GM23248 (cell line): ENCODE measurements around the gene CDKN3.

ENCODE experiments used
- EZH2 ChIP-seq: fragments of 200-600 bp; sonication (generic); IDR thresholded peaks from 2 replicates; pipeline ENCODE4 v1.6.1; 2018; ENCODE audit warnings: antibody characterized with exemption, mild to moderate bottlenecking; ENCODE audit not compliant: insufficient read depth, poor library complexity, severe bottlenecking
- EZH2phosphoT487 ChIP-seq: fragments of 200-600 bp; sonication (generic); IDR thresholded peaks from 2 replicates; pipeline ENCODE4 v1.6.1; 2018; ENCODE audit warnings: antibody characterized with exemption, moderate library complexity, mild to moderate bottlenecking, low read depth; ENCODE audit not compliant: insufficient read depth

DNA sequence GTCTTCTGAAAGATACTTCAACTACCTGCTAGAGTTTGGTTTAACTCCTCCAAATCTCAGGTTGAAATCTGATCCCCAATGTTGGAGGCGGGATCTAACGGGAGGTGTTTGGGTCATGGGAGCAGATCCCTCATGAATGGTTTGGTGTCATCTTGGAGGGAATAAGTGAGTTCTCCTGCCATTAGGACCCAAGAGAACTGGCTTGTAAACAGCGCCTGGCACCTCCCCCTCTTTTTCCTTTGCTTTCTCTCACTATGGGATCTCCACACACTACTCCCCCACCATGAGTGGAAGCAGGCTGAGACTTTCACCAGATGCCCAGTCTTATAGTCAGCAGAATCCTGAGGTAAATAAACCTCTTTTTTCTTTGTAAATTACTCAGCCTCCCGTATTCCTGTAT is 41.9 kb downstream of the CDKN3 start:
- TF ChIP-seq EZH2 (no peak), EZH2phosphoT487 (no peak)
